ENCODE data around the gene EIF2A.

Gene EIF2A

GRCh38 chr3:150610785-150611184 lies 64.2 kb downstream of the EIF2A start:
- Histone ChIP-seq H3K27ac (replicated peaks) (no peak overlapping the region), H3K27me3 (ENCODE audit: insufficient read depth, poor library complexity, severe bottlenecking) (no peaks in the 10 kb centered on the region), H3K4me3 (replicated peaks; ENCODE audit: insufficient read depth, low read length) (no peak overlapping the region)
- no peak for TF ChIP-seq REST (IDR thresholded peaks at IDR 0.05; ENCODE audit: insufficient replicate concordance, low read depth)
- TF ChIP-seq GABPA (IDR thresholded peaks at IDR 0.05; ENCODE audit: low read depth) = no peak
- TF ChIP-seq POLR2AphosphoS5 (IDR thresholded peaks at IDR 0.05; ENCODE audit: low read depth) = no peak
- no peak for TF ChIP-seq SPI1 (IDR thresholded peaks at IDR 0.05; ENCODE audit: borderline replicate concordance, low read depth)
- TF ChIP-seq CTCF (IDR thresholded peaks at IDR 0.05; ENCODE audit: insufficient read depth, low read length) = no peak
- no peak for DNase-seq (ENCODE audit: low read depth in 1 of 2, low spot score in 1 of 2)

- Histone ChIP-seq H3K27ac (replicated peaks) (no peak overlapping the region), H3K27me3 (ENCODE audit: insufficient read depth, poor library complexity, severe bottlenecking) (no peaks in the 10 kb centered on the region), H3K4me3 (replicated peaks; ENCODE audit: insufficient read depth, low read length) (no peak overlapping the region)
- no peak for DNase-seq (ENCODE audit: low read depth in 1 of 2, low spot score in 1 of 2)
- no peak for TF ChIP-seq CTCF (IDR thresholded peaks at IDR 0.05; ENCODE audit: insufficient read depth, low read length)
- no peak for TF ChIP-seq GABPA (IDR thresholded peaks at IDR 0.05; ENCODE audit: low read depth)
- no peak for TF ChIP-seq POLR2AphosphoS5 (IDR thresholded peaks at IDR 0.05; ENCODE audit: low read depth)
- TF ChIP-seq SPI1 (IDR thresholded peaks at IDR 0.05; ENCODE audit: borderline replicate concordance, low read depth) = no peak
- TF ChIP-seq REST (IDR thresholded peaks at IDR 0.05; ENCODE audit: insufficient replicate concordance, low read depth) = no peak
Measured at GRCh38 chr3:150611666-150612065, 65.1 kb downstream of the EIF2A start.

- no peak for TF ChIP-seq POLR2AphosphoS5 (IDR thresholded peaks at IDR 0.05; ENCODE audit: low read depth)
- TF ChIP-seq CTCF (IDR thresholded peaks at IDR 0.05; ENCODE audit: insufficient read depth, low read length) = no peak
- TF ChIP-seq GABPA (IDR thresholded peaks at IDR 0.05; ENCODE audit: low read depth) = no peak
- no peak for TF ChIP-seq SPI1 (IDR thresholded peaks at IDR 0.05; ENCODE audit: borderline replicate concordance, low read depth)
- no peak for TF ChIP-seq REST (IDR thresholded peaks at IDR 0.05; ENCODE audit: insufficient replicate concordance, low read depth)
- Histone ChIP-seq H3K27me3 (ENCODE audit: insufficient read depth, poor library complexity, severe bottlenecking) (no peaks in the 10 kb centered on the region), H3K4me3 (replicated peaks; ENCODE audit: insufficient read depth, low read length) (no peak overlapping the region), H3K27ac (replicated peaks) (0 out of 2 replicates have a peak overlapping the region, but pooled peaks have one; percentile 3)
- DNase-seq (ENCODE audit: low read depth in 1 of 2, low spot score in 1 of 2) = no peak
Measured at GRCh38 chr3:150612494-150612893, 65.9 kb downstream of the EIF2A start.
